Adrenal gland (tissue), 5 donors: ENCODE data around the gene PRKCA.

Source experiments
- CTCF ChIP-seq, 6 experiments: fragments of 450-650 bp in 4 of 6; fragments of 200-600 bp in 2 of 6; sonication (generic) in 1 of 6; IDR thresholded peaks; 1 replicate in 5 of 6; 2 replicates in 1 of 6; pipeline versions ENCODE4 v1.5.1 to v1.8.0; 2016 to 2021; ENCODE audit warnings: antibody characterized with exemption in 6 of 6, mild to moderate bottlenecking in 2 of 6, moderate library complexity in 1 of 6
- POLR2A ChIP-seq, 2 donors: fragments of 450-650 bp; IDR thresholded peaks; one replicate each; pipeline ENCODE4 v1.6.1; 2017; ENCODE audit warnings: antibody characterized with exemption in 2 of 2, mild to moderate bottlenecking in 2 of 2, moderate library complexity in 1 of 2
- donor health status: DM: no; HTN: no; CAD: no.

GRCh38 chr17:66399441-66399840, 97.0 kb downstream of the PRKCA start:
- TF ChIP-seq CTCF (IDR thresholded peaks at IDR 0.05) (no peak), POLR2A (IDR thresholded peaks at IDR 0.05) (no peak)
